ENCODE data around the gene USH2A.
A peak's percentile ranks its signal among the peaks of the same experiment; 100 is the strongest.

USH2A gene

GRCh38 chr1:216258856-216259255 lies 164.4 kb downstream of the USH2A start:
- no peak for DNase-seq

GRCh38 chr1:216258386-216258785 lies 164.9 kb downstream of the USH2A start:
- no peak for DNase-seq

GRCh38 chr1:216250861-216251260 lies 172.4 kb downstream of the USH2A start:
- no peak for DNase-seq

GRCh38 chr1:216248628-216249027 lies 174.6 kb downstream of the USH2A start:
- DNase-seq = no peak

GRCh38 chr1:216247937-216248336 lies 175.3 kb downstream of the USH2A start:
- no peak for DNase-seq

GRCh38 chr1:216246577-216247203 lies 176.6 kb downstream of the USH2A start:
- DNase-seq = no peak

GRCh38 chr1:216238844-216239243 lies 184.4 kb downstream of the USH2A start:
- DNase-seq = no peak

GRCh38 chr1:216237927-216238542 lies 185.2 kb downstream of the USH2A start:
- DNase-seq = no peak

- no peak for DNase-seq
These were observed 199.0 kb downstream of the USH2A start for GRCh38 chr1:216224233-216224632.

GRCh38 chr1:216223486-216223885 lies 199.8 kb downstream of the USH2A start:
- no peak for DNase-seq

- no peak for DNase-seq
These were observed 201.0 kb downstream of the USH2A start for GRCh38 chr1:216222288-216222687.

- peak; percentile 74 for DNase-seq
These were observed 202.0 kb downstream of the USH2A start for GRCh38 chr1:216221260-216221700.

- DNase-seq = no peak
These were observed 206.9 kb downstream of the USH2A start for GRCh38 chr1:216216305-216216704.

- no peak for DNase-seq
These were observed 208.1 kb downstream of the USH2A start for GRCh38 chr1:216215169-216215568.

GRCh38 chr1:216212826-216213225 lies 210.4 kb downstream of the USH2A start:
- DNase-seq = no peak

- DNase-seq = no peak
These were observed 213.2 kb downstream of the USH2A start for GRCh38 chr1:216210081-216210480.

GRCh38 chr1:216209125-216209524 lies 214.1 kb downstream of the USH2A start:
- no peak for DNase-seq

GRCh38 chr1:216207154-216207553 lies 216.1 kb downstream of the USH2A start:
- DNase-seq = no peak

GRCh38 chr1:216205176-216205575 lies 218.1 kb downstream of the USH2A start:
- no peak for DNase-seq

GRCh38 chr1:216201946-216202345 lies 221.3 kb downstream of the USH2A start:
- DNase-seq = no peak

- no peak for DNase-seq
These were observed 222.3 kb downstream of the USH2A start for GRCh38 chr1:216200941-216201340.

GRCh38 chr1:216194721-216195120 lies 228.5 kb downstream of the USH2A start:
- DNase-seq = no peak

- peak; percentile 15 for DNase-seq
These were observed 229.3 kb downstream of the USH2A start for GRCh38 chr1:216193839-216194443.

- DNase-seq = no peak
These were observed 232.8 kb downstream of the USH2A start for GRCh38 chr1:216190438-216190837.
